Measurements from ENCODE around the gene FBLN5.

FBLN5 gene

DNA sequence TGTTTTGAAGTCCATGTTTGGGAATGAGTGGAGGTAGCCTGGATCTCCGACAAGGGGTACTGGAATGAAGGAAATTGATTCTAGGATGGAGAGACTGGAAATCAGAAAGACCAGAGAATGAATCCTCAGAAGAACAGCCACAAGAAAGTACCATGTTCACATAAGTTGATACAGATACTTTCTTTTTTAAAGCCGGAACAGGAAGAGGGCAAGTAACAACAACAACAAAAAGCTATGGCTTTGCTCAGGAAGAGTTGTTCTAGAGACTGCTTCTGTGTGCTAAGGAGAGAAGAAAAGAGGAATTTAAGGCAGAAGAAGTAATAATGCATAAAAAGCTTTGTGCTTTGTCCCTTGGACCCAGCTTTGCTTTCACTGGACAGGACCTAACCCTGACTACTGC, 86.4 kb downstream of the FBLN5 start:
- TF ChIP-seq, protein P1, sequence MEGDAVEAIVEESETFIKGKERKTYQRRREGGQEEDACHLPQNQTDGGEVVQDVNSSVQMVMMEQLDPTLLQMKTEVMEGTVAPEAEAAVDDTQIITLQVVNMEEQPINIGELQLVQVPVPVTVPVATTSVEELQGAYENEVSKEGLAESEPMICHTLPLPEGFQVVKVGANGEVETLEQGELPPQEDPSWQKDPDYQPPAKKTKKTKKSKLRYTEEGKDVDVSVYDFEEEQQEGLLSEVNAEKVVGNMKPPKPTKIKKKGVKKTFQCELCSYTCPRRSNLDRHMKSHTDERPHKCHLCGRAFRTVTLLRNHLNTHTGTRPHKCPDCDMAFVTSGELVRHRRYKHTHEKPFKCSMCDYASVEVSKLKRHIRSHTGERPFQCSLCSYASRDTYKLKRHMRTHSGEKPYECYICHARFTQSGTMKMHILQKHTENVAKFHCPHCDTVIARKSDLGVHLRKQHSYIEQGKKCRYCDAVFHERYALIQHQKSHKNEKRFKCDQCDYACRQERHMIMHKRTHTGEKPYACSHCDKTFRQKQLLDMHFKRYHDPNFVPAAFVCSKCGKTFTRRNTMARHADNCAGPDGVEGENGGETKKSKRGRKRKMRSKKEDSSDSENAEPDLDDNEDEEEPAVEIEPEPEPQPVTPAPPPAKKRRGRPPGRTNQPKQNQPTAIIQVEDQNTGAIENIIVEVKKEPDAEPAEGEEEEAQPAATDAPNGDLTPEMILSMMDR (IDR thresholded peaks at IDR 0.05; ENCODE audit: low read depth, low read length): no peak
- H3K4me3 ChIP-seq (ENCODE audit: low read depth, low read length): no peak overlapping the region

DNA sequence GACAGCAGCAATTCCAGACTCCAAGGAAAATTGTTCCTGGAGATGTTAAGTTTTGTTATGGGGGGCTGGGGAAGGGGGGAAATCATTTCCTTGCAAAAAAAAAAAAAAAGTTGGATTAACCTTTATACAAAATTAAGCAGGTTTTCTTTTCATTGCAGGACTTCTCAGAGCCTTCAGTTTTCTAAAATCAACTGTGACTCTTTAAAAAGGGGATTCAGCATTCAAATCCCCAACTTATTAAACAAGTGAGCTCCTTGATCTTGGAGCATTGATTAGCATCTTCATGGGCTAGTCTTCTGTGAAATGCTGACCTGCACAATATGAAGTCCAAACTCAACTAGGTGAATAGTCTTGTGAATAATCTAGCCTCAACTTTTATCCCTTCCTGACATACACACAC, 87.3 kb downstream of the FBLN5 start:
- H3K4me3 ChIP-seq (ENCODE audit: low read depth, low read length): no peak overlapping the region
- TF ChIP-seq, protein P1 (IDR thresholded peaks at IDR 0.05; ENCODE audit: low read depth, low read length): no peak

DNA sequence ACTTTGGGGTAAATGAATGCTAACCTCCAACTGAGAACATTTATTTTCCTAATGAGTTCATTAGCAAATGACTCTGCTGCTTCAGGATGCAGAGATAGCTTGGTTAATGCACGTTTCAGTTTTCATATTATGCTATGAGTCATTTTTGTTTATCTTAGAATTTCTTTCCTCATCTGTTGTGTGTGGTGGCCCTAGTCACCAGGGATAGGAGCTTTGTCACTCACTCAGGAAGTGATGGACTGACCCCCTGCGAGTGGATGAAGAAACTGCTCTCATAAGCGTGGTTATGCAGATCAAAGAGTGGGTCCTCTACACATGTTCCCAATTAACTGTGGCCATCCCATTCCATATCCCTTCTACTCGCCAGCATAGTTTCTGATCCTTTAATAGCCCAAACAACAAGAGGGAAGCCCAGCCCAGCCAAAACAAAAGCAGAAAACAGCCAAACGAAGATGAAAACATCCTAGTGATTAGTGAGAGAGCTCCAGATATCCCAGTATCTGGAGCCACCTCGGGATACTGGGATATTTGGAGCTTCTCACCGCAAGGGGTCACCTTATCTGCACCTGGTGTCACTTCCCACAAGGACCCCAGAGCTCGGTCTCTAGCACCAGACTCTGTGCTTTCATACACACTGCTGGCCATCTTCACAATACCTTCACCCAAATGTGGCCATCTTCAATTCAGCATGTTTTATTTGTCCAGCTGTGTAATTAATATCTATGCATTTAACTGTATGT, 88.8 kb downstream of the FBLN5 start:
- H3K4me3 ChIP-seq (ENCODE audit: low read depth, low read length): no peak overlapping the region
- TF ChIP-seq, protein P1 (IDR thresholded peaks at IDR 0.05; ENCODE audit: low read depth, low read length): no peak

DNA sequence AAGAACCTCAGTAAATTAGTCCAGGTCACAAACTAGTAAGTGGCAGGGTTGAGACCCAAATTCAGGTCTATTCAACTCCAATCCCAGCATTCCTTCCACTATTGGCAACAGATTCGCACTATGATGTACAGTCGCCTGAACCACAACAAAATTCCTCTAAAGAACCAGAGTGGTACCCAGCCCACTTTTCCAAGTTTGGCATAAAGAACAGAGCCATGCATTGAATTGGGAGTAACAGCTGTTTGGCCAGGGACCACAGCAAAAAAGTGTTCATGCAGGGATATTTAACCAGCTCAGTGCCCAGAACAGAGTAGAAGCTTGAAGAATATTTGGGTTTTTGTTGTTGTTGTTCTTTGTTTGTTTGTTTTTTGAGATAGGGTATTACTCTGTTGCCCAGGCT, 89.9 kb downstream of the FBLN5 start:
- H3K4me3 ChIP-seq (ENCODE audit: low read depth, low read length): no peak overlapping the region
- TF ChIP-seq, protein P1 (IDR thresholded peaks at IDR 0.05; ENCODE audit: low read depth, low read length): no peak

DNA sequence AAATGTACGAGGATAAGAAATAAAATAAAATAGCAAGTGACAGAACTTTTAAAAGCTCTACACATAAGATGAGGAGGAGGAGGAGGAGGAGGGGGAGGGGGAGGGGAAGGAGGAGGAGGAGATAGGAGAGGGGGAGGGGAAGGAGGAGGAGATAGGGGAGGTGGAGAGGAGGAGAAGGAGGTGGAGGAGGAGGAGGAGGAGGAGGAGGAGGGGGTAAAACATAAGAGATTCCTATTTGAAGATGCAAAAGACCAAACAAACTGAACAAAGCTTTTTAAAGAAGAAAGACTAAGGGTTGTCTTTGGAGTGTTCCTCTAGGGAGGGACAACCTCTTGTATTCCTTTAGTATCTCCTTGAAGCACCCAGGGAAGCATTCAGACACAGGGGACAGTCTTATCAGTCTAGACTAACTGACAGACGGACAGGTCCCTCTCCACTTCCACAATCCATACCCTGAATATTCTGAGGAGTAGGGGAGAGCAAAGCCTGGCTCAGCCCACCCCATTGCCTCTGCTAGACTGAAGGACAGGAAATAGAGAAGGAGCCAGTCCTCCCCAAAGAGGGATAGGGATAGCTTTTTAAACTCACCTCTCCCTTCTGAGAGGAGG, 93.1 kb downstream of the FBLN5 start:
- TF ChIP-seq, protein P1 (IDR thresholded peaks at IDR 0.05; ENCODE audit: low read depth, low read length): no peak
- no peak overlapping the region for H3K4me3 ChIP-seq (ENCODE audit: low read depth, low read length)

DNA sequence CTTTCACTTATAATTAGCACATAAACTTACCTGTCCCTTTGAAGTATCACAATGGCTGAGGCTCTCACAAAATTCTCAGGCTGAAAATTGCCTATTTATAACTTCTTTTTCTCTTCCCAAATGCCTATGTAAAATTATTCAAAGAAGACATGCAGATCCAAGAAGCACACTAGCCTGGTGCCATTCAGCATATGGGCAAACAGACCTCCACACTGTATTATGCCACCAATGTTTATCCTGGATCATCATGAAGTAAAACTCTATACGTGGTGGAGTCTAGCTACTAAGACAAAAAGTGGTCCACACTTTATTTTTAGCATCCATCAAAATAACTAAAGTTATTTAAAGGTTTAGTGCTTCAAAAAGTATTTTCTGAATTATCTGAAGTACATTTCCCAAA, 95.9 kb downstream of the FBLN5 start:
- no peak overlapping the region for H3K4me3 ChIP-seq (ENCODE audit: low read depth, low read length)
- TF ChIP-seq, protein P1 (IDR thresholded peaks at IDR 0.05; ENCODE audit: low read depth, low read length): no peak

DNA sequence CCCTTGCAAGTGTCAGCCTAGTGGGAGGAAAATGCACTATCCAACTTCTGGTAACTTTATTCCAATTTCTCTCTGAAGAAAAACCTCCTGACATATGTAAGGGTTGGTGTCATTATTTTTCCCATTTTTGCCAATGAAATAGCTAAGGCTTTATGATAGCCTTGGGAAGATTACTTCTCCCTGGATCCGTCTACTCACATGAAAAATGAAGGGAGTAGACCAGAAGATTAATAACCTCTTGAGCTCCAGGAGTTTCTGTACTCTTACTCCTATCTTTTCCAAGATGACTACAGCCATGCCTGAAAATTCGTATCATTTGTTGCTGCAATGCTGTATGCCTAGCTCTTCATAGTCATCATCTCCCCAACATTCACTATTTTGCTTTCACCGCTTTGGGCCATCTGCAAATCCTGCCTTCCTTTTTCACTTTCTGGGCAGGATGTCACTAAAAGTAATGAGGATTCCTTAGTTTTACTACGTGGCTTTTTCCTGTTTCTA, 98.9 kb downstream of the FBLN5 start:
- TF ChIP-seq, protein P1 (IDR thresholded peaks at IDR 0.05; ENCODE audit: low read depth, low read length): no peak
- H3K4me3 ChIP-seq (ENCODE audit: low read depth, low read length): no peak overlapping the region
